Measurements from ENCODE around the gene STAG1. TPM values are rescaled to one million over a fixed set of nuclear protein-coding genes. Genes with fewer than 3 reads are reported as not detected.

Gene STAG1
- total and polyA plus RNA-seq, 2 of the 13 experiments (the other 11 are each of a cell fraction or from before 2014, with no cell fraction given): 6.2 to 25.9 TPM

GRCh38 chr3:136503056-136503455 is 249.1 kb downstream of the STAG1 start (continued):
- peak; percentile 69 for TF ChIP-seq GATAD2A (CRISPR knock-in tag; IDR thresholded peaks at IDR 0.05)
- TF ChIP-seq ZNF670 (CRISPR knock-in tag; IDR thresholded peaks at IDR 0.05; ENCODE audit: borderline replicate concordance): no peak
- TF ChIP-seq TEF (CRISPR knock-in tag; IDR thresholded peaks at IDR 0.05): no peak
- TF ChIP-seq CREB3 (CRISPR knock-in tag; IDR thresholded peaks at IDR 0.05): no peak
- 0 out of 2 replicates have a peak, but pooled peaks have one; percentile 53 for TF ChIP-seq PITX1 (CRISPR knock-in tag; IDR thresholded peaks at IDR 0.05)
- TF ChIP-seq ZBTB8A (CRISPR knock-in tag; IDR thresholded peaks at IDR 0.05; ENCODE audit: borderline replicate concordance, low read depth): no peak
- TF ChIP-seq SMYD3 (CRISPR knock-in tag; IDR thresholded peaks at IDR 0.05): no peak
- TF ChIP-seq ZNF703 (CRISPR knock-in tag; IDR thresholded peaks at IDR 0.05; ENCODE audit: borderline replicate concordance): no peak
- no peak for TF ChIP-seq ATF5 (CRISPR knock-in tag; IDR thresholded peaks at IDR 0.05; ENCODE audit: low read depth)
- TF ChIP-seq TFDP1 (CRISPR knock-in tag; IDR thresholded peaks at IDR 0.05; ENCODE audit: borderline replicate concordance): no peak
- no peak for TF ChIP-seq SOX13 (IDR thresholded peaks at IDR 0.05)
- TF ChIP-seq SOX13 (CRISPR knock-in tag; conservative IDR thresholded peaks at IDR 0.05 in 1 of 2, IDR thresholded peaks at IDR 0.05 in 1 of 2): peak in 1 of 2 experiments; percentile 73; a peak in 2 of 4 replicates
- no peak for TF ChIP-seq KLF13 (CRISPR knock-in tag; IDR thresholded peaks at IDR 0.05)
- peak; percentile 55; the same call in 1 of the 2 replicates for TF ChIP-seq FOXP4 (CRISPR knock-in tag; IDR thresholded peaks at IDR 0.05)
- TF ChIP-seq HNRNPUL1 (IDR thresholded peaks at IDR 0.05; ENCODE audit: low read depth, low read length): no peak

All from HepG2 (cell line).